GM23338 (cell line): Measurements from ENCODE around the gene MBD2. TPM values are rescaled to one million over a fixed set of nuclear protein-coding genes. Genes with fewer than 3 reads are reported as not detected.
"Not testable (repeated sequence)": the region's sequence is repeated elsewhere in the genome, so short reads cannot be mapped to it uniquely, and the experiment has no call there.

Experiments
- ATAC-seq: fragments of 200-7000 bp; cut with Tn5 transposase; 3 replicates; pipeline ENCODE4 v1.9.1; 2020
- DNase-seq: peaks from one replicate; pipeline ENCODE4 v3.0.0-alpha.2; 2015; ENCODE audit warnings: low spot score
- H2AFZ ChIP-seq: fragments of 200-600 bp; sonication (generic); 2 replicates; pipeline ENCODE4 v1.8.0; 2016; ENCODE audit warnings: antibody characterized with exemption, mild to moderate bottlenecking, moderate library complexity
- H3F3A ChIP-seq: fragments of 200-600 bp; sonication (generic); replicated peaks from 2 replicates; pipeline ENCODE4 v1.8.0; 2017; ENCODE audit warnings: antibody characterized with exemption, mixed run types, low read depth
- H3K27ac ChIP-seq: fragments of 200-600 bp; sonication (generic); 2 replicates; pipeline ENCODE4 v1.6.1; 2016; ENCODE audit warnings: low read depth
- H3K27me3 ChIP-seq: fragments of 200-600 bp; sonication (generic); 2 replicates; pipeline ENCODE4 v1.8.0; 2016; ENCODE audit warnings: mild to moderate bottlenecking, mixed run types, moderate library complexity; ENCODE audit not compliant: insufficient read depth
- H3K36me3 ChIP-seq: fragments of 200-600 bp; sonication (generic); 2 replicates; pipeline ENCODE4 v1.8.0; 2016; ENCODE audit warnings: mild to moderate bottlenecking; ENCODE audit not compliant: insufficient read depth
- H3K4me1 ChIP-seq: fragments of 200-600 bp; sonication (generic); 2 replicates; pipeline ENCODE4 v1.8.0; 2016; ENCODE audit warnings: mild to moderate bottlenecking, moderate library complexity; ENCODE audit not compliant: insufficient read depth
- H3K4me2 ChIP-seq: fragments of 200-600 bp; sonication (generic); 2 replicates; pipeline ENCODE4 v1.7.1; 2017; ENCODE audit warnings: mixed run types
- H3K4me3 ChIP-seq: fragments of 200-600 bp; sonication (generic); 2 replicates; pipeline ENCODE4 v1.6.1; 2016; ENCODE audit warnings: mixed run types
- H3K79me2 ChIP-seq: fragments of 200-600 bp; sonication (generic); replicated peaks from 2 replicates; pipeline ENCODE4 v1.8.0; 2017; ENCODE audit warnings: mild to moderate bottlenecking; ENCODE audit not compliant: insufficient read depth
- H3K9me2 ChIP-seq: fragments of 200-600 bp; sonication (generic); 2 replicates; pipeline ENCODE4 v1.8.0; 2017; ENCODE audit not compliant: insufficient read depth
- H4K20me1 ChIP-seq: fragments of 200-600 bp; sonication (generic); replicated peaks from 2 replicates; pipeline ENCODE4 v1.8.0; 2017; ENCODE audit warnings: mild to moderate bottlenecking; ENCODE audit not compliant: insufficient read depth
- H3K27ac Mint-ChIP-seq: 2 replicates; pipeline ENCODE4 v1.8.0; 2020; ENCODE audit warnings: inconsistent platforms, mild to moderate bottlenecking, moderate library complexity, mixed read lengths
- H3K27me3 Mint-ChIP-seq: 3 replicates; pipeline ENCODE4 v1.8.0; 2022; ENCODE audit warnings: low read depth, mild to moderate bottlenecking, moderate library complexity, mixed read lengths, inconsistent platforms; ENCODE audit not compliant: insufficient read depth, poor library complexity
- H3K36me3 Mint-ChIP-seq: 3 replicates; pipeline ENCODE4 v1.8.0; 2021; ENCODE audit warnings: low read depth, mild to moderate bottlenecking, inconsistent platforms, moderate library complexity, mixed read lengths
- H3K4me1 Mint-ChIP-seq: 3 replicates; pipeline ENCODE4 v1.8.0; 2020; ENCODE audit warnings: mild to moderate bottlenecking, inconsistent platforms, mixed read lengths
- H3K4me3 Mint-ChIP-seq: 3 replicates; pipeline ENCODE4 v1.8.0; 2021; ENCODE audit warnings: moderate library complexity, mild to moderate bottlenecking, inconsistent platforms, mixed read lengths
- H3K9me3 Mint-ChIP-seq: 3 replicates; pipeline ENCODE4 v1.8.0; 2020; ENCODE audit warnings: moderate library complexity, mild to moderate bottlenecking, inconsistent platforms, mixed read lengths
- EZH2 ChIP-seq: fragments of 200-600 bp; sonication (generic); IDR thresholded peaks from one replicate; pipeline ENCODE4 v1.8.0; 2017; ENCODE audit warnings: antibody characterized with exemption, mild to moderate bottlenecking, low read depth; ENCODE audit not compliant: unreplicated experiment
- EZH2phosphoT487 ChIP-seq: fragments of 200-600 bp; sonication (generic); IDR thresholded peaks from one replicate; pipeline ENCODE4 v1.8.1; 2018; ENCODE audit warnings: antibody characterized with exemption; ENCODE audit not compliant: unreplicated experiment
- JUNB ChIP-seq: IDR thresholded peaks from one replicate; pipeline ENCODE4 v1.6.1; 2016; ENCODE audit warnings: antibody characterized with exemption; ENCODE audit not compliant: unreplicated experiment
- NANOG ChIP-seq: IDR thresholded peaks from 2 replicates; pipeline ENCODE4 v1.6.1; 2016; ENCODE audit warnings: antibody characterized with exemption, borderline replicate concordance
- POLR2AphosphoS5 ChIP-seq: IDR thresholded peaks from 2 replicates; pipeline ENCODE4 v1.6.1; 2016; ENCODE audit warnings: antibody characterized with exemption, low read depth
- STAT1 ChIP-seq: IDR thresholded peaks from one replicate; pipeline ENCODE4 v1.6.1; 2016; ENCODE audit warnings: antibody characterized with exemption; ENCODE audit not compliant: unreplicated experiment
- ZNF462 ChIP-seq: fragments of 250-450 bp; sonication (Bioruptor Pico); IDR thresholded peaks from 2 replicates; pipeline ENCODE4 v1.5.0; 2020; ENCODE audit warnings: mild to moderate bottlenecking, moderate library complexity
- polyA plus RNA-seq: library from polyadenylated mRNA; unstranded; fragments of >200 nt; fragmentation: Nextera tagmentation; extraction: Ambion mirVana; gene quantifications from 2 replicates; pipeline ENCODE4 v1.2.1, GENCODE V29; 2016
- total RNA-seq: library from RNA; depleted of rRNA; stranded (reverse); fragments of >200 nt; shearing (Covaris generic); gene quantifications from 2 replicates; pipeline ENCODE4 v1.2.3, GENCODE V29; 2014

The MBD2 gene
- total and polyA plus RNA-seq, 2 experiments from 2014 or later, result 11.2 to 39.2 TPM

- Histone ChIP-seq H3K9me2 (no peaks in the 10 kb centered on the region), H3K4me3 (no peak overlapping the region), H2AFZ (no peak overlapping the region), H3K4me1 (no peaks in the 10 kb centered on the region; the same call in 1 of the 2 replicates), H3K4me2 (no peak overlapping the region), H3F3A (no peaks in the 10 kb centered on the region), H3K27ac (no peak overlapping the region; the same call in 1 of the 2 replicates), H3K79me2 (peaks cover 79% of the 10 kb centered on the region), H3K27me3 (no peaks in the 10 kb centered on the region), H4K20me1 (peaks cover 39% of the 10 kb centered on the region), H3K36me3 (peaks cover 16% of the 10 kb centered on the region)
- Mint-ChIP-seq H3K4me1 (peaks cover 12% of the 10 kb centered on the region; the same call in 2 of the 3 replicates), H3K36me3 (peaks cover 27% of the 10 kb centered on the region), H3K27me3 (no peaks in the 10 kb centered on the region), H3K27ac (peak overlapping the region; percentile 25), H3K9me3 (no peaks in the 10 kb centered on the region), H3K4me3 (no peak overlapping the region)
- TF ChIP-seq EZH2phosphoT487 (no peak), JUNB (no peak), POLR2AphosphoS5 (no peak)
- no peak for ATAC-seq
- DNase-seq, result no peak
Observed at GRCh38 chr18:54205959-54206358, 18.5 kb downstream of the MBD2 start.

- H3K27me3 Mint-ChIP-seq, H3K9me2 ChIP-seq, H3K4me1 ChIP-seq, H3K4me2 ChIP-seq, H2AFZ ChIP-seq, H3K27me3 ChIP-seq, H3K27ac ChIP-seq, H3K4me3 Mint-ChIP-seq, DNase-seq, ATAC-seq, H3K4me3 ChIP-seq, H3F3A ChIP-seq, H3K9me3 Mint-ChIP-seq: not testable (repeated sequence)
- Mint-ChIP-seq H3K27ac (peak overlapping the region; percentile 25), H3K4me1 (peaks cover 12% of the 10 kb centered on the region; the same call in 2 of the 3 replicates), H3K36me3 (peaks cover 28% of the 10 kb centered on the region)
- peaks cover 36% of the 10 kb centered on the region for H4K20me1 ChIP-seq
- peaks cover 16% of the 10 kb centered on the region for H3K36me3 ChIP-seq
- peaks cover 74% of the 10 kb centered on the region for H3K79me2 ChIP-seq
Observed at GRCh38 chr18:54205448-54205847, 19.0 kb downstream of the MBD2 start.

GRCh38 chr18:54204883-54205282, 19.6 kb downstream of the MBD2 start:
- Histone ChIP-seq H3F3A (no peaks in the 10 kb centered on the region), H2AFZ (no peak overlapping the region), H3K4me1 (no peaks in the 10 kb centered on the region; the same call in 1 of the 2 replicates), H3K27ac (0 out of 2 replicates have a peak overlapping the region, but pooled peaks have one; percentile 33), H3K4me3 (no peak overlapping the region), H3K9me2 (no peaks in the 10 kb centered on the region), H4K20me1 (peaks cover 33% of the 10 kb centered on the region), H3K27me3 (no peaks in the 10 kb centered on the region), H3K79me2 (peaks cover 69% of the 10 kb centered on the region), H3K4me2 (no peak overlapping the region), H3K36me3 (peaks cover 16% of the 10 kb centered on the region)
- Mint-ChIP-seq H3K4me3 (no peak overlapping the region), H3K9me3 (no peaks in the 10 kb centered on the region), H3K4me1 (peaks cover 11% of the 10 kb centered on the region; the same call in 2 of the 3 replicates), H3K36me3 (peaks cover 28% of the 10 kb centered on the region), H3K27me3 (no peaks in the 10 kb centered on the region), H3K27ac (no peak overlapping the region)
- DNase-seq, result no peak
- ATAC-seq, result no peak
- no peak for TF ChIP-seq NANOG
- no peak for TF ChIP-seq STAT1
- TF ChIP-seq ZNF462 (CRISPR knock-in tag), result no peak
- no peak for TF ChIP-seq EZH2phosphoT487
- no peak for TF ChIP-seq EZH2
